Prostate gland (tissue), 2 donors: ENCODE data around the gene ADNP.

ENCODE experiments used
- CTCF ChIP-seq, 4 experiments: fragments of 200-600 bp in 2 of 4; fragments of 450-650 bp in 2 of 4; sonication (generic) in 2 of 4; IDR thresholded peaks; 1 replicate in 3 of 4; 2 replicates in 1 of 4; pipeline ENCODE4 v1.5.1; 2016 to 2019; ENCODE audit warnings: antibody characterized with exemption in 4 of 4, mild to moderate bottlenecking in 2 of 4, moderate library complexity in 2 of 4
- POLR2A ChIP-seq: fragments of 450-650 bp; IDR thresholded peaks from one replicate; pipeline ENCODE4 v1.6.1; 2016; ENCODE audit warnings: antibody characterized with exemption, mild to moderate bottlenecking

- TF ChIP-seq CTCF (IDR thresholded peaks at IDR 0.05) (no peak), POLR2A (no peak)
These were observed 70.2 kb downstream of the ADNP start for GRCh38 chr20:50861012-50861411.
